Non-pigmented ciliary epithelial cell (primary cell): Measurements from ENCODE around the gene EXOC3L1.
A peak's percentile ranks its signal among the peaks of the same experiment; 100 is the strongest.

ENCODE experiments used
- DNase-seq: peaks from one replicate; pipeline ENCODE4 v3.0.0-alpha.2; 2010; ENCODE audit warnings: low read depth

EXOC3L1 gene

DNA sequence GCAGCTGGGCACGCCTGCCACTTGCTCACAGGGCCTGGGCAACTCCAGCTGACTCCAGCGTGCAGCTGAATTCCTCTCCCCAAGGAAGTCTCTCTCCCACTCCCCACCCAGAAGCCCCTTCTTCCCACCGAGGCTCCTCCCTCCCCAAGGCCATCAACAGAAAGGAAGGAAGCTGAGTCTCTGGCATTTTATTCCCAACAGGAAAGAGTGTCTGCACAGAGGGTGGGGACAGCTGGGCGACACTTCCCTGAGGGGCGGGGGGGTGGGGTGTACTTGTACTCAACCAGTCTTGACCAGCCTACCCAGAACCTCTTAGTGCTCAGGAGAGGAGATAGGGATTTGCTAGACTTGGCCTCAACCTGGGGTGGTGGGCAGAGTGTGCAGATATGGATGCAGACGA lies at the start of gene EXOC3L1:
EXOC3L1 (minus strand) TSS at position 96 of the 400 bp plus-strand sequence. CDS start 460 bp downstream, outside the sequence.
- no peak for DNase-seq

- no peak for DNase-seq
These were observed 49.0 kb upstream of the EXOC3L1 start for GRCh38 chr16:67238806-67239470.

GRCh38 chr16:67238278-67238575 lies 48.3 kb upstream of the EXOC3L1 start:
- DNase-seq, result no peak

DNA sequence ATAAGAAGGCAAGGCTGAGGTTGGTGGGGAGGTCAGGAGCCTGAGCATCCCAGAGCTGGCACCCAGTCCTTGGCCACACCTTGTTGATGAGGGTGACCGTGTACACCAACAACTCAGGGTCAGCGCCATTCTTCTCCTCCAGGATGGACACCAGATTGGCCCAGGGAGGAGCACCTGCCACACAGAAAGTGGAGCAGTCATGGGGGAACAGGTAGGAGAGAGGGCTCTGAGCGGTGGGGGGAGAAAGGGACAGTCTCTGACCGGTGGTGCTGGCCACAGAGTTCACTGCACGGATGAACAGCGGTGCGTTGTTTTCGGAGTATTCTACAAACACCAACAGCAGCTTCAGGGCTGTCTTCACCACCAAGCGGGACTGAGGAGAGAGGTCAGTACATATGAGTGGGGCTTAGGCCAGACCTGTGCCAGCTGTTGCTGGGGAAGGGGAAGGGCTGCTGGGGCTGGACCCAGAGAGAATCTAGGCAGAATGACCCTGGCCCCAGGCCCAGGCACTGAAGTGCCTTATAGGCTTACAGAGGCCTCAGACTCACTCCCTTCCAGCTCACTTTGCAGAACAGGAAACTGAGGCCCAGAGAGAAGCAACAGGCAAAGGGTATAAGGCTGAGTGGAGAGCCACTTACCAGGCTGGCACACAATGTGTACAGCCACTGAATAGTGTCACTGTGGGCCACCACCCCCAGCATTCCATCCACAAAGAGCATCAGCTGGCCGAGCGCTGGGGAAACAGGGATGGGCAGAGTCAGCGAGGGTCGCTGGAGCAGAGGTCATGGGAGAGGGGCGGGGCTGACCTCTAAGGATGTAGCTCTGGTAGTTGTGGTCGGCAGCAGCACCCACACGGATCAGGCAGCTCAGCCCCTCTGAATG lies 47.7 kb upstream of the EXOC3L1 start:
- DNase-seq, result no peak

- DNase-seq, result no peak
These were observed 46.8 kb upstream of the EXOC3L1 start for GRCh38 chr16:67236563-67237395.

GRCh38 chr16:67235816-67236562 lies 46.1 kb upstream of the EXOC3L1 start:
- DNase-seq, result no peak

- no peak for DNase-seq
These were observed 44.3 kb upstream of the EXOC3L1 start for GRCh38 chr16:67234180-67234597.

DNA sequence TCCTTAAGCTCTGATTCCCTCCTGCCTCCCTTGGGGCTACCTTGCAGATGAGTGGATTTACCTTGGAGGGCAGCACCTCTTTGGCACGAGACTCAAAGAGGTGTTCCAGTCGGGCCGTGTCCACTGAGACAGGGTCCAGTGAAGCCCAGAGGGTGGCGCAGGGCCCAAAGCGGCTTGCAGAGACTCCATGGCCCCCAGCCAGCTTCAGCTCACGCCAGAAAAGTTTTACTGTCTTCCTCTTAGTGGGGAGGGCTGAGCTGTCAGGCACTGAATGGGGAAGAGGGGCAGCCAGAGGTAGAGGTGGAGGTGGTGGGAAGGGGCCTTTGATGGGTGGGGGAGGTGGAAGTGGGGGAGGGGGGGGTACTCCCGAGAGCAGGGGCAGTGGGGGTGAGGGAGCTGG lies 43.7 kb upstream of the EXOC3L1 start:
- no peak for DNase-seq

- DNase-seq, result no peak
These were observed 41.1 kb upstream of the EXOC3L1 start for GRCh38 chr16:67230809-67231660.

GRCh38 chr16:67229906-67230808 lies 40.2 kb upstream of the EXOC3L1 start:
- no peak for DNase-seq

DNA sequence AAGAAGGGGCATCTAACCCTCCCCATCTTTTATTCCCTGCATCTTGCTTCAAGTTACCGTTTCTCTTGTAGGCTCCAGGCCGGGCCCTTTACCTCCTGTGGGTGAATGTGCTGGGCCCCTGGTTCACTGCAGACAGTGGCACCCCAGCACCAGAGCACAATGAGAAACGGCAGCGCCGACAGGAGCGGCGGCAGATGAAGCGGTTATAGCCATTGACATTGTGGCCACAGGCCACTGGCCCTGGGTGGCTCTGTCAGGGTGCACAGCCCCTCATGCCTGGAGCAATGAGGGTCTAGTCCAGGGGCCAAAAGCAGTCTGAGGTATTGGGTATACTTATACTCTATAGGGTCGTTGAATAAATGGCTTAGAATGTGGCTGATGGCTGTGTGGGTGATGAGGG lies 39.0 kb upstream of the EXOC3L1 start:
- no peak for DNase-seq

DNA sequence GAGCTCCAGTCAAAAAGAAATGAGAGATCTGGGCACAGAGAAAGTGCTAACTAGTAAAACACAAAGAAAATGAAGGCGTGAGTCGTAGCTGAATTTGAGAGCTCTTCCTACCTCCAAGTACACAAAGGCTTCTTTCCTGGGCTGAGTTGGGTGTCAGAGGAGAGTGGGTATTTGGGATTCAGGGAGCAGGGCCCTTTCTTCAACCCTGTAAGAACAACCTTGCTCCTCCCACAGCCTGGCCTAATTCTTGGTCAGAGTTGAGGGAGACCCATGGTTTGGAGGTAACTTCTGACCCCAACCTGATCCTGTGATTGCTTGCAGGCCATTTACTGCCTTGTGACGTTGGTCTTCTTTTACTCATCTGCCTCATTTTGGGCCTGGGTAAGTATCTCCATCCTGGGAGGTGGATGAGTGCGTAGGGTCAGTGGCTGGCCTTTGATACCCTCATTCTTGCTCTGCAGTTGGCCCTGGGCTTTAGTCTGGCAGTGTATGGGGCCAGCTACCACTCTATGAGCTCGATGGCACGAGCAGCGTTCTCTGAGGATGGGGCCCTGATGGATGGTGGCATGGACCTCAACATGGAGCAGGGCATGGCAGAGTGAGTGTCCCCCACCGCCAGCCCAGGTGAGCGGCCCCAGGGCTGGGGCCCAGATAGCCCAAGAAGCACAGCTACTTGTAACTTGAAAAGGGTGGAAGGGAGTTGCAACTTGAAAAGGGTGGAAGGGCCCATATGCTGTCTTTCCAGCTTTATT lies 38.3 kb upstream of the EXOC3L1 start:
- no peak for DNase-seq

- DNase-seq, result no peak
These were observed 37.6 kb upstream of the EXOC3L1 start for GRCh38 chr16:67227567-67227921.

GRCh38 chr16:67226804-67227566 lies 37.0 kb upstream of the EXOC3L1 start, which contains the start of gene TMEM208:
TMEM208 (plus strand) TSS chr16:67227130; CDS start chr16:67227219, 89 bp downstream.
- DNase-seq, result peak; percentile 89

DNA sequence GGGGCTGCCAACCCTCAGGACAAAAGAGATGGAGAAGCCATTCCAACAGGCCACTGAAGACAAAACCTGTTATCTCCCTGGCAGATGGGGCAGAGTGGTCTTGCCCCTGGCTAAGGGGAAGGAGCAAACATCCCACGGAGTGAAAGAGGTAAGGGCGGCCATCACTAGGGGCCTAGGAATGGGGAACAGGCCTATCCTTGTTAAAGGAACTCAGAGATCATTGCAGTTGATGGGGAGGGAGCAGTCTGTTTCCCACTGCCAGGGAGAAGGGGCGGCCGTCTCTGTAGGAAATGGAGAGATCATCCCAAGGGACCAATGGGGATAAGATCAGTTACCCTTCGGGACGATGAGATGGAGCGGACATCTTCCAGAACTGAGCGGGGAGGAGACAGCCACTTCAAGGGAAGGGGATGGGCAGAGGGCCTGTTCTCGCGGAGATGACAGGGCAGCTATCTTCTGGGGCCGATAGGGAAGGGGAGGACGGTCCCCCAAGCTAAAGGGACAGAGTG lies 36.4 kb upstream of the EXOC3L1 start:
- no peak for DNase-seq

DNA sequence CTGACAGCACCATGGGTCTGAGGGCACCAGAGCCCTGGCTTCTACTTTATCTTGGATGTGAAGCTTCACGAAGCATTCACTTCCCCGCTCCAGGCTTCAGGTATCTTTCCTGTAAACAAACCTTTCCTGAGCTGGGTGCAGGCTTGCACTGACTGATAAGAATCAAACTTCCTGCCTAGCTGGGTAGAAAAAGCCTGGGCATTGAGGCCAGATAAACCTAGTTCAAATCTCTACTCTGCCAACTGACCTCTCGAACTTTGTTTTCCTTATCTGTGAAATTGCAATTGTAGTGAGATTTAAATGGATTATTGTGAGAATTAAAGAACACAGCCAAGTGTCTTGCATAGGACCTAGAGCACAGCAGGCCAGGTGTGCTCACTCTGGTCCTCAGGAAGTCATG lies 34.1 kb upstream of the EXOC3L1 start:
- DNase-seq, result no peak

- DNase-seq, result no peak
These were observed 26.9 kb upstream of the EXOC3L1 start for GRCh38 chr16:67216612-67217490.
